Neural cell (in vitro differentiated cells): Measurements from ENCODE around the gene PRORP.

Experiments used
- POLR2AphosphoS5 ChIP-seq: IDR thresholded peaks from 2 replicates; pipeline ENCODE4 v1.6.1; 2012
- TF ChIP-seq, protein P1 (sequence below): IDR thresholded peaks from 2 replicates; pipeline ENCODE4 v1.6.1; 2012; ENCODE audit warnings: borderline replicate concordance

DNA sequence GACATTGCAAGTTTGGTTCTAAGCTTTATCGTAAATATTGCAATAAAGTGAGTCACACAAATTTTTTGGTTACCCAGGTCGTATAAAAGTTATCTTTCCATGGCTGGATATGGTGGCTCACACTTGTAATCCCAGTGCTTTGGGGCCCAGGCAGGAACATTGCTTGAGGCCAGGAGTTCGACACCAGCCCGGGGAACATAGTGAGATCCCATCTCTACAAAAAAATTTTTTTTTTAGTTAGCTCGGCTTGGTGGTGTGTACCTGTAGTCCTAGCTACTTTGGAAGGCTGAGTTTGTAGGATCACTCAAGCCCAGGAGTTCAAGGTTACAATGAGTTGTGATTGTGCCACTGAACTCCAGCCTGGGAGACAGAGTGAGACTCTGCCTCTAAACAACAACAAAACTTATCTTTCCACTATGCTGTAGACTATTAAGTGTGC is 24.4 kb downstream of the PRORP start:
- TF ChIP-seq, protein P1, sequence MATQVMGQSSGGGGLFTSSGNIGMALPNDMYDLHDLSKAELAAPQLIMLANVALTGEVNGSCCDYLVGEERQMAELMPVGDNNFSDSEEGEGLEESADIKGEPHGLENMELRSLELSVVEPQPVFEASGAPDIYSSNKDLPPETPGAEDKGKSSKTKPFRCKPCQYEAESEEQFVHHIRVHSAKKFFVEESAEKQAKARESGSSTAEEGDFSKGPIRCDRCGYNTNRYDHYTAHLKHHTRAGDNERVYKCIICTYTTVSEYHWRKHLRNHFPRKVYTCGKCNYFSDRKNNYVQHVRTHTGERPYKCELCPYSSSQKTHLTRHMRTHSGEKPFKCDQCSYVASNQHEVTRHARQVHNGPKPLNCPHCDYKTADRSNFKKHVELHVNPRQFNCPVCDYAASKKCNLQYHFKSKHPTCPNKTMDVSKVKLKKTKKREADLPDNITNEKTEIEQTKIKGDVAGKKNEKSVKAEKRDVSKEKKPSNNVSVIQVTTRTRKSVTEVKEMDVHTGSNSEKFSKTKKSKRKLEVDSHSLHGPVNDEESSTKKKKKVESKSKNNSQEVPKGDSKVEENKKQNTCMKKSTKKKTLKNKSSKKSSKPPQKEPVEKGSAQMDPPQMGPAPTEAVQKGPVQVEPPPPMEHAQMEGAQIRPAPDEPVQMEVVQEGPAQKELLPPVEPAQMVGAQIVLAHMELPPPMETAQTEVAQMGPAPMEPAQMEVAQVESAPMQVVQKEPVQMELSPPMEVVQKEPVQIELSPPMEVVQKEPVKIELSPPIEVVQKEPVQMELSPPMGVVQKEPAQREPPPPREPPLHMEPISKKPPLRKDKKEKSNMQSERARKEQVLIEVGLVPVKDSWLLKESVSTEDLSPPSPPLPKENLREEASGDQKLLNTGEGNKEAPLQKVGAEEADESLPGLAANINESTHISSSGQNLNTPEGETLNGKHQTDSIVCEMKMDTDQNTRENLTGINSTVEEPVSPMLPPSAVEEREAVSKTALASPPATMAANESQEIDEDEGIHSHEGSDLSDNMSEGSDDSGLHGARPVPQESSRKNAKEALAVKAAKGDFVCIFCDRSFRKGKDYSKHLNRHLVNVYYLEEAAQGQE: no peak
- TF ChIP-seq POLR2AphosphoS5: no peak
